ENCODE measurements around the gene INSIG1. TPM values are rescaled to one million over a fixed set of nuclear protein-coding genes. Genes with fewer than 3 reads are reported as not detected.

INSIG1 gene
- total RNA-seq, 1 experiment from 2014 or later: 32.3 TPM

- no peak for TF ChIP-seq ARID4B (CRISPR knock-in tag; IDR thresholded peaks at IDR 0.05; ENCODE audit: borderline replicate concordance)
- no peak for TF ChIP-seq CTCF (IDR thresholded peaks at IDR 0.05)
- no peak for TF ChIP-seq ZSCAN18 (CRISPR knock-in tag; IDR thresholded peaks at IDR 0.05)
- no peak for TF ChIP-seq ZNF317 (CRISPR knock-in tag; IDR thresholded peaks at IDR 0.05; ENCODE audit: borderline replicate concordance, low read depth)
- no peak for TF ChIP-seq MAX (CRISPR knock-in tag; IDR thresholded peaks at IDR 0.05)
- no peak for TF ChIP-seq ETV6 (CRISPR knock-in tag; IDR thresholded peaks at IDR 0.05)
- no peak for TF ChIP-seq E2F4 (CRISPR knock-in tag; IDR thresholded peaks at IDR 0.05; ENCODE audit: borderline replicate concordance, low read depth)
These were observed 31.7 kb upstream of the INSIG1 start (continued) for GRCh38 chr7:155265961-155266360.

- Mint-ChIP-seq H3K27me3 (ENCODE audit: low read depth) (no peaks in the 10 kb centered on the region), H3K36me3 (no peaks in the 10 kb centered on the region), H3K4me1 (peaks cover 5% of the 10 kb centered on the region), H3K9me3 (0 out of 2 replicates have a peak, but pooled peaks cover 3% of the 10 kb centered on the region), H3K27ac (no peak overlapping the region), H3K4me3 (no peak overlapping the region)
- no peak for ATAC-seq
- TF ChIP-seq ZNF232 (CRISPR knock-in tag; IDR thresholded peaks at IDR 0.05): no peak
- TF ChIP-seq IRF2 (CRISPR knock-in tag; IDR thresholded peaks at IDR 0.05; ENCODE audit: borderline replicate concordance, low read depth): no peak
- TF ChIP-seq CDX4 (CRISPR knock-in tag; IDR thresholded peaks at IDR 0.05; ENCODE audit: borderline replicate concordance): no peak
- CTCF ChIA-PET: interaction anchor here (1.7 kb wide), 2 partner anchors 77 to 78 kb away, joined by 3 to 6 read pairs; no protein-coding TSS in a partner anchor
- no peak for DNase-seq (ENCODE audit: low spot score)
- POLR2A ChIA-PET: no interaction called here
These were observed 31.2 kb upstream of the INSIG1 start for GRCh38 chr7:155266440-155266839.

- Mint-ChIP-seq H3K36me3 (no peaks in the 10 kb centered on the region), H3K9me3 (0 out of 2 replicates have a peak, but pooled peaks cover 3% of the 10 kb centered on the region), H3K4me1 (peaks cover 4% of the 10 kb centered on the region), H3K4me3 (no peak overlapping the region), H3K27me3 (ENCODE audit: low read depth) (no peaks in the 10 kb centered on the region), H3K27ac (no peak overlapping the region)
- no peak for DNase-seq (ENCODE audit: low spot score)
- 0 out of 2 replicates have a peak, but pooled peaks have one; percentile 26 for ATAC-seq
- CTCF ChIA-PET: interaction anchor here (1.7 kb wide), 2 partner anchors 77 to 78 kb away, joined by 3 to 6 read pairs; no protein-coding TSS in a partner anchor
- no peak for TF ChIP-seq STAT6 (CRISPR knock-in tag; conservative IDR thresholded peaks at IDR 0.05; ENCODE audit: low read depth)
- TF ChIP-seq ERG (CRISPR knock-in tag; IDR thresholded peaks at IDR 0.05): no peak
- peak; percentile 58; the same call in 1 of the 2 replicates for TF ChIP-seq ZNF423 (CRISPR knock-in tag; IDR thresholded peaks at IDR 0.05)
- POLR2A ChIA-PET: no interaction called here
These were observed 30.7 kb upstream of the INSIG1 start for GRCh38 chr7:155267023-155267422.

Data from WTC11 (cell line).